Erythroblast (primary cell): Measurements from ENCODE around the gene STIM2.

Experiments
- GATA1 ChIP-seq: IDR thresholded peaks from 2 replicates; pipeline ENCODE4 v1.6.1; 2011; ENCODE audit warnings: low read depth, mild to moderate bottlenecking, control low read depth, low read length, moderate library complexity
- POLR2A ChIP-seq: IDR thresholded peaks from 2 replicates; pipeline ENCODE4 v1.6.1; 2011; ENCODE audit warnings: mild to moderate bottlenecking, low read length

- TF ChIP-seq POLR2A (no peak), GATA1 (no peak)
Observed at GRCh38 chr4:26866203-26866602, 5.6 kb downstream of the STIM2 start.
